H1 (cell line): Measurements from ENCODE around the gene IL23A. TPM values are rescaled to one million over a fixed set of nuclear protein-coding genes. Genes with fewer than 3 reads are reported as not detected.

Experiments
- CTCF ChIA-PET: fragments of 300-600 bp; sonication (Branson Sonifier 250); formaldehyde crosslinking; loops from one replicate; lab custom pipeline; 2021; ENCODE audit not compliant: partially characterized antibody; lab: Charles Lee
- POLR2A ChIA-PET: fragments of 300-600 bp; sonication (Branson Sonifier 250); formaldehyde crosslinking; loops from one replicate; lab custom pipeline; 2021; ENCODE audit warnings: inconsistent platforms; ENCODE audit not compliant: partially characterized antibody; lab: Charles Lee
- DNase-seq, 2 experiments: peaks; one replicate each; pipeline versions ENCODE4 v3.0.0 to v3.0.0-alpha.2; 2010 to 2022; ENCODE audit warnings: low spot score in 2 of 2, low read depth in 1 of 2, mixed read lengths in 1 of 2
- FAIRE-seq: peaks from 2 replicates; lab custom pipeline; 2011; peaks lifted over from hg19 to GRCh38; lab: Jason Lieb, UNC
- H2AFZ ChIP-seq: 2 replicates; pipeline ENCODE4 v1.8.1; 2012; ENCODE audit warnings: low read length, inconsistent platforms
- H2AK5ac ChIP-seq: 2 replicates; pipeline ENCODE4 v1.6.1; 2013; ENCODE audit warnings: low read depth, low read length
- H2BK120ac ChIP-seq: replicated peaks from 2 replicates; pipeline ENCODE3; 2013; ENCODE audit warnings: low read depth, low read length, inconsistent platforms
- H2BK12ac ChIP-seq: 2 replicates; pipeline ENCODE4 v1.6.1; 2013; ENCODE audit warnings: low read depth, low read length
- H2BK15ac ChIP-seq: 2 replicates; pipeline ENCODE4 v1.6.1; 2013; ENCODE audit warnings: low read length
- H2BK20ac ChIP-seq: 2 replicates; pipeline ENCODE4 v1.6.1; 2013; ENCODE audit warnings: low read length
- H2BK5ac ChIP-seq: 2 replicates; pipeline ENCODE4 v1.6.1; 2013; ENCODE audit warnings: low read depth, low read length
- H3K14ac ChIP-seq: 2 replicates; pipeline ENCODE4 v1.6.1; 2013; ENCODE audit warnings: inconsistent platforms; ENCODE audit not compliant: insufficient read length
- H3K18ac ChIP-seq: 2 replicates; pipeline ENCODE4 v1.6.1; 2013; ENCODE audit warnings: low read length; ENCODE audit errors: extremely low read depth
- H3K23ac ChIP-seq: 2 replicates; pipeline ENCODE4 v1.6.1; 2013; ENCODE audit warnings: inconsistent platforms; ENCODE audit not compliant: insufficient read length
- H3K23me2 ChIP-seq: 2 replicates; pipeline ENCODE4 v1.6.1; 2013; ENCODE audit warnings: low read depth, low read length
- H3K27ac ChIP-seq: 2 replicates; pipeline ENCODE4 v1.6.1; 2011; ENCODE audit warnings: low read depth, low read length, inconsistent platforms
- H3K27me3 ChIP-seq, 4 experiments: replicated peaks in 1 of 4; 1 replicate in 1 of 4; 2 replicates in 3 of 4; pipeline versions ENCODE4 v1.6.1 to v1.8.1; 2011 to 2013; ENCODE audit warnings: low read length in 3 of 4, mild to moderate bottlenecking in 3 of 4, inconsistent platforms in 2 of 4, mixed read lengths in 2 of 4, moderate library complexity in 1 of 4; ENCODE audit not compliant: control insufficient read depth in 3 of 4, insufficient read depth in 3 of 4; ENCODE audit errors: extremely low read depth in 1 of 4
- H3K36me3 ChIP-seq, 4 experiments: 2 replicates each; pipeline versions ENCODE4 v1.6.1 to v1.8.1; 2011 to 2013; ENCODE audit warnings: mild to moderate bottlenecking in 4 of 4, low read length in 3 of 4, moderate library complexity in 2 of 4, control low read depth in 1 of 4, inconsistent platforms in 1 of 4; ENCODE audit not compliant: insufficient read depth in 4 of 4, control insufficient read depth in 2 of 4
- H3K4ac ChIP-seq: replicated peaks from 2 replicates; pipeline ENCODE3; 2013; ENCODE audit warnings: low read length, low read depth, mixed read lengths, inconsistent platforms; ENCODE audit not compliant: insufficient read length
- H3K4me1 ChIP-seq, 4 experiments: replicated peaks in 1 of 4; 1 replicate in 1 of 4; 2 replicates in 3 of 4; pipeline versions ENCODE4 v1.6.1 to v1.8.1; 2011 to 2013; ENCODE audit warnings: low read length in 3 of 4, inconsistent platforms in 2 of 4, mixed read lengths in 1 of 4; ENCODE audit not compliant: insufficient read depth in 4 of 4, control insufficient read depth in 3 of 4
- H3K4me2 ChIP-seq, 2 experiments: 2 replicates each; pipeline versions ENCODE4 v1.6.1 to v1.8.1; 2011 to 2013; ENCODE audit warnings: low read depth in 2 of 2, low read length in 2 of 2, control low read depth in 1 of 2, inconsistent platforms in 1 of 2, mild to moderate bottlenecking in 1 of 2; ENCODE audit not compliant: insufficient read depth in 1 of 2
- H3K4me3 ChIP-seq, 4 experiments: fragments of 200-600, 300-600 bp in 1 of 4; sonication (generic), shearing (Covaris generic), sonication (Bioruptor Twin) in 1 of 4; 2 replicates each; pipeline versions ENCODE4 v1.5.1 to v1.8.1; 2011 to 2016; ENCODE audit warnings: low read length in 4 of 4, low read depth in 3 of 4, control low read depth in 2 of 4, inconsistent platforms in 2 of 4, mild to moderate bottlenecking in 2 of 4, mixed read lengths in 1 of 4, moderate library complexity in 1 of 4; ENCODE audit not compliant: insufficient read depth in 2 of 4; ENCODE audit errors: extremely low read depth in 1 of 4
- H3K56ac ChIP-seq: replicated peaks from 2 replicates; pipeline ENCODE3; 2013; ENCODE audit warnings: low read depth, mild to moderate bottlenecking, mixed read lengths, low read length, inconsistent platforms; ENCODE audit not compliant: insufficient read length
- H3K79me1 ChIP-seq: 2 replicates; pipeline ENCODE4 v1.6.1; 2013; ENCODE audit warnings: low read depth, low read length, control low read depth
- H3K79me2 ChIP-seq, 2 experiments: 2 replicates each; pipeline versions ENCODE4 v1.6.1 to v1.8.1; 2012 to 2013; ENCODE audit warnings: low read length in 2 of 2, mild to moderate bottlenecking in 2 of 2, inconsistent platforms in 1 of 2; ENCODE audit not compliant: insufficient read depth in 2 of 2, control insufficient read depth in 1 of 2
- H3K9ac ChIP-seq, 4 experiments: replicated peaks in 1 of 4; 1 replicate in 1 of 4; 2 replicates in 3 of 4; pipeline versions ENCODE4 v1.6.1 to v1.8.1; 2011 to 2013; ENCODE audit warnings: low read depth in 3 of 4, low read length in 3 of 4, control low read depth in 2 of 4, mild to moderate bottlenecking in 2 of 4, moderate library complexity in 2 of 4, inconsistent platforms in 1 of 4; ENCODE audit errors: extremely low read depth in 1 of 4
- H3K9me3 ChIP-seq, 2 experiments: 2 replicates each; pipeline versions ENCODE4 v1.6.1 to v1.8.1; 2012 to 2013; ENCODE audit warnings: mild to moderate bottlenecking in 2 of 2, moderate library complexity in 2 of 2, control low read depth in 1 of 2, inconsistent platforms in 1 of 2, low read depth in 1 of 2, low read length in 1 of 2, mixed read lengths in 1 of 2; ENCODE audit not compliant: insufficient read depth in 2 of 2
- H4K20me1 ChIP-seq, 2 experiments: replicated peaks in 1 of 2; 2 replicates each; pipeline versions ENCODE3 to v1.8.1; 2011 to 2013; ENCODE audit warnings: inconsistent platforms in 2 of 2, low read length in 2 of 2, mild to moderate bottlenecking in 1 of 2; ENCODE audit not compliant: insufficient read depth in 2 of 2, control insufficient read depth in 1 of 2
- H4K5ac ChIP-seq: 2 replicates; pipeline ENCODE4 v1.6.1; 2013; ENCODE audit warnings: low read length, low read depth, mixed read lengths, inconsistent platforms; ENCODE audit not compliant: insufficient read length
- H4K8ac ChIP-seq: 2 replicates; pipeline ENCODE4 v1.8.0; 2013; ENCODE audit warnings: mild to moderate bottlenecking, moderate library complexity, low read length, inconsistent platforms; ENCODE audit not compliant: insufficient read depth; ENCODE audit errors: extremely low read depth
- H4K91ac ChIP-seq: replicated peaks from 2 replicates; pipeline ENCODE3; 2013; ENCODE audit warnings: low read length, mixed read lengths, inconsistent platforms; ENCODE audit not compliant: insufficient read length
- ASH2L ChIP-seq: fragments of 200-600, 300-600 bp; sonication (generic); IDR thresholded peaks from one replicate; pipeline ENCODE4 v1.7.1; 2017; ENCODE audit warnings: low read length
- CBX8 ChIP-seq: fragments of 300-800, 300-1000 bp; sonication (generic); IDR thresholded peaks from 2 replicates; pipeline ENCODE4 v1.7.1; 2016; ENCODE audit warnings: low read depth, low read length, borderline replicate concordance
- CTBP2 ChIP-seq: IDR thresholded peaks from 2 replicates; pipeline ENCODE4 v1.7.0; 2011; ENCODE audit warnings: borderline replicate concordance, mild to moderate bottlenecking, moderate library complexity, mixed read lengths, low read length; ENCODE audit not compliant: insufficient read depth, insufficient read length
- GABPA ChIP-seq: IDR thresholded peaks from 2 replicates; pipeline ENCODE4 v1.6.1; 2011; ENCODE audit warnings: mild to moderate bottlenecking, low read length, moderate library complexity, borderline replicate concordance; ENCODE audit not compliant: insufficient read depth
- GTF2F1 ChIP-seq: IDR thresholded peaks from 2 replicates; pipeline ENCODE4 v1.6.1; 2012; ENCODE audit warnings: low read depth, low read length, improper control_type of control experiment, borderline replicate concordance
- PHF8 ChIP-seq: fragments of 200-600 bp; sonication (generic); conservative IDR thresholded peaks from 2 replicates; pipeline ENCODE4 v1.7.1; 2012; ENCODE audit warnings: low read depth, mild to moderate bottlenecking, inconsistent platforms, low read length, moderate library complexity
- POLR2A ChIP-seq, 2 experiments: IDR thresholded peaks; 1 replicate in 1 of 2; 2 replicates in 1 of 2; pipeline ENCODE4 v1.6.1; 2011; ENCODE audit warnings: low read depth in 2 of 2, low read length in 2 of 2, mild to moderate bottlenecking in 2 of 2; ENCODE audit errors: control extremely low read depth in 1 of 2
- RFX5 ChIP-seq: IDR thresholded peaks from 2 replicates; pipeline ENCODE4 v1.6.1; 2011; ENCODE audit warnings: low read depth, low read length, improper control_type of control experiment, borderline replicate concordance
- SIRT6 ChIP-seq: IDR thresholded peaks from one replicate; pipeline ENCODE4 v1.7.1; 2012; ENCODE audit warnings: low read length, inconsistent platforms
- SIX5 ChIP-seq: IDR thresholded peaks from 2 replicates; pipeline ENCODE4 v1.6.1; 2011; ENCODE audit warnings: mild to moderate bottlenecking, low read depth, low read length
- SUZ12 ChIP-seq: fragments of 200-600 bp; sonication (generic); IDR thresholded peaks from 2 replicates; pipeline ENCODE4 v1.6.1; 2012; ENCODE audit warnings: mild to moderate bottlenecking, inconsistent platforms, low read length, moderate library complexity, mixed read lengths
- YY1 ChIP-seq: IDR thresholded peaks from 2 replicates; pipeline ENCODE4 v1.6.1; 2011; ENCODE audit warnings: low read depth, mild to moderate bottlenecking, low read length
- ZNF274 ChIP-seq: IDR thresholded peaks from 2 replicates; pipeline ENCODE4 v1.7.0; 2012; ENCODE audit warnings: low read length, borderline replicate concordance; ENCODE audit errors: extremely low read depth
- WGBS, 2 experiments: shearing (Covaris generic) in 1 of 2; methylation state at CpG; one replicate each; pipeline versions ENCODE4 v1.1.6 to v1.1.7; 2013 to 2015; ENCODE audit warnings: low lambda C conversion rate in 2 of 2, mixed read lengths in 2 of 2, inconsistent platforms in 1 of 2, low coverage in 1 of 2, missing lambda C conversion rate in 1 of 2; ENCODE audit not compliant: insufficient replicate concordance in 2 of 2, insufficient coverage in 1 of 2, insufficient read length in 1 of 2; ENCODE audit errors: extremely low coverage in 1 of 2, missing lambda C conversion rate in 1 of 2; 5-methylcytosine and 5-hydroxymethylcytosine counted together
- polyA plus RNA-seq, 7 experiments: library from polyadenylated mRNA; depleted of rRNA in 3 of 7; stranded (reverse) in 5 of 7; unstranded in 2 of 7; fragments of >200 nt in 5 of 7; fragments of 200-250 nt in 2 of 7; gene quantifications; 1 replicate in 5 of 7; 2 replicates in 1 of 7; 4 replicates in 1 of 7; pipeline versions ENCODE4 v1.2.1 to v1.2.3, GENCODE V29; 2011 to 2013; ENCODE audit warnings: missing spikeins in 2 of 7, mixed read lengths in 2 of 7
- total RNA-seq: library from RNA; stranded (reverse); fragmentation: NEBNext Ultra II Directional; extraction: Animal tissue kit (Norgen Biotek cat#: 25700); gene quantifications from 2 replicates; pipeline ENCODE4 v1.2.1, GENCODE V29; 2021
- TF ChIP-seq, protein P1 (sequence below): IDR thresholded peaks from 2 replicates; pipeline ENCODE4 v1.6.1; 2011; ENCODE audit warnings: low read depth, mild to moderate bottlenecking, low read length; ENCODE audit not compliant: insufficient read depth

The IL23A gene
- total and polyA plus RNA-seq, 2 of the 8 experiments (the other 6 are each of a cell fraction or from before 2014, with no cell fraction given), result 2.3 to 3.6 TPM

DNA sequence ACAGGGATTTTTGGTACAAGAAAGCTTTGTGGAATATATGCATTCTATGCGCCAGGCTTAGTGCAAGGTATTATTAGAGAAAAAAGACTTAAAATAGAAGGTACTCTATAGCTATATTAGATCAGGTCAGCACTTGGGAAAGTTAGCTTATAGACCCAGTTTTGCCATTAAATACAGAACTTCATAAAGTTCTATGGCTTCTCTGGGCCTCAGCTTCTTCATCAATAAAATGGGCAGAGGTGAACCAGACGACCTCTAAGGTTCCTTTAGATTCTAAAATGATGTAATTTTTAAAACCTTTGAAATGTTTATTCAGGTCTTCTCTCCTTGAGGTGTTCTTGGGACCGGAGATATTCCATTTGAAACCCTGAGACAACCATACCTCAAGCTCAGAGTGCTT lies 30.0 kb upstream of the IL23A start:
- Histone ChIP-seq H2BK12ac (no peak overlapping the region), H3K36me3 (peaks cover 5 to 70% (median 46%) of the 10 kb centered on the region in 4 experiments; a peak in 7 of 8 replicates), H3K27ac (no peak overlapping the region), H3K79me1 (no peaks in the 10 kb centered on the region), H3K79me2 (no peaks in the 10 kb centered on the region), H3K4me1 (no peaks in the 10 kb centered on the region), H4K5ac (no peak overlapping the region), H3K9ac (no peak overlapping the region), H3K9me3 (no peaks in the 10 kb centered on the region), H2BK15ac (no peak overlapping the region), H3K27me3 (no peaks in the 10 kb centered on the region), H4K20me1 (no peaks in the 10 kb centered on the region), H2BK20ac (no peak overlapping the region), H3K56ac (no peak overlapping the region), H4K8ac (no peak overlapping the region), H3K18ac (no peak overlapping the region), H3K23me2 (no peaks in the 10 kb centered on the region), H3K14ac (no peak overlapping the region), H3K4ac (no peak overlapping the region), H3K4me3 (no peak overlapping the region), H3K4me2 (no peak overlapping the region), H2AFZ (no peak overlapping the region), H4K91ac (no peak overlapping the region), H2BK120ac (no peak overlapping the region), H2BK5ac (no peak overlapping the region), H2AK5ac (no peak overlapping the region), H3K23ac (no peak overlapping the region)
- DNase-seq (no peak), FAIRE-seq (no peak)
- ChIA-PET CTCF (interaction anchor here (0.6 to 1.6 kb wide), 5 partner anchors 9 to 155 kb away, joined by 3 to 4 read pairs (median 4); no protein-coding TSS in a partner anchor), POLR2A (interaction anchor here (0.8 to 2.6 kb wide), 12 partner anchors 9 to 193 kb away, joined by 3 to 11 read pairs (median 4); partner anchors contain the start of genes ANKRD52, COQ10A, IL23A and TIMELESS)
- WGBS, 2 experiments, result 91% methylated on average over 3 of the region's 3 CpGs; no CpG with 5 or more reads in 1 of the 2 experiments
- TF ChIP-seq GABPA, result no peak
- no peak for TF ChIP-seq POLR2A (IDR thresholded peaks at IDR 0.05; ENCODE audit: control extremely low read depth in 1 of 2, low read depth in 2 of 2, low read length in 2 of 2)
- TF ChIP-seq SIRT6, result no peak
- TF ChIP-seq, protein P1, sequence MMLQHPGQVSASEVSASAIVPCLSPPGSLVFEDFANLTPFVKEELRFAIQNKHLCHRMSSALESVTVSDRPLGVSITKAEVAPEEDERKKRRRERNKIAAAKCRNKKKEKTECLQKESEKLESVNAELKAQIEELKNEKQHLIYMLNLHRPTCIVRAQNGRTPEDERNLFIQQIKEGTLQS, result no peak
- TF ChIP-seq PHF8, result no peak
- no peak for TF ChIP-seq CTBP2
- no peak for TF ChIP-seq GTF2F1
- TF ChIP-seq SUZ12, result no peak
- no peak for TF ChIP-seq CBX8
- TF ChIP-seq RFX5, result no peak
- TF ChIP-seq SIX5, result no peak
- no peak for TF ChIP-seq ASH2L
- no peak for TF ChIP-seq YY1
- no peak for TF ChIP-seq ZNF274
